IMR-90 (cell line): ENCODE measurements around the gene FAM124B. TPM values are rescaled to one million over a fixed set of nuclear protein-coding genes. Genes with fewer than 3 reads are reported as not detected.
A peak's percentile ranks its signal among the peaks of the same experiment; 100 is the strongest.

ENCODE experiments used
- ATAC-seq: fragments of 200-7000 bp; cut with Tn5 transposase; 2 replicates; pipeline ENCODE4 v1.9.1; 2020; ENCODE audit warnings: low read depth, mild to moderate bottlenecking, moderate library complexity
- BruUV-seq: library from RNA; stranded (reverse); fragments of 400-500 nt; replicated peaks from 2 replicates; lab custom pipeline; 2021; lab: Mats Ljungman, UMichigan
- CTCF ChIA-PET: fragments of 300-600 bp; formaldehyde crosslinking; extraction: SDS; loops from one replicate; lab custom pipeline; 2021; ENCODE audit warnings: antibody characterized with exemption; lab: Yijun Ruan, JAX
- POLR2A ChIA-PET: fragments of 300-600 bp; sonication (Branson Sonifier 250); formaldehyde crosslinking; loops from one replicate; lab custom pipeline; 2022; ENCODE audit warnings: antibody characterized with exemption; ENCODE audit not compliant: unreplicated experiment; lab: Charles Lee
- DNase-seq: peaks from one replicate; pipeline ENCODE4 v3.0.0; 2013
- H2AFZ ChIP-seq: replicated peaks from 2 replicates; pipeline ENCODE3; 2013; ENCODE audit warnings: low read length, mild to moderate bottlenecking; ENCODE audit not compliant: poor library complexity
- H2AK5ac ChIP-seq: 2 replicates; pipeline ENCODE4 v1.6.1; 2013; ENCODE audit warnings: low read depth, low read length, inconsistent platforms
- H2AK9ac ChIP-seq: replicated peaks from 2 replicates; pipeline ENCODE3; 2013; ENCODE audit warnings: mild to moderate bottlenecking, low read depth, low read length, moderate library complexity; ENCODE audit not compliant: poor library complexity
- H2BK120ac ChIP-seq: 2 replicates; pipeline ENCODE4 v1.6.1; 2013; ENCODE audit warnings: low read depth, low read length, inconsistent platforms
- H2BK15ac ChIP-seq: 3 replicates; pipeline ENCODE4 v1.6.1; 2013; ENCODE audit warnings: low read depth, low read length, inconsistent platforms
- H2BK20ac ChIP-seq: 2 replicates; pipeline ENCODE4 v1.6.1; 2013; ENCODE audit warnings: low read depth, mild to moderate bottlenecking, inconsistent platforms, low read length, moderate library complexity
- H2BK5ac ChIP-seq: 2 replicates; pipeline ENCODE4 v1.6.1; 2013; ENCODE audit warnings: mild to moderate bottlenecking, low read depth, low read length, inconsistent platforms; ENCODE audit not compliant: poor library complexity, severe bottlenecking
- H3K14ac ChIP-seq: replicated peaks from 2 replicates; pipeline ENCODE4 v1.6.1; 2013; ENCODE audit warnings: low read depth, low read length, inconsistent platforms
- H3K18ac ChIP-seq: 2 replicates; pipeline ENCODE4 v1.6.1; 2013; ENCODE audit warnings: low read depth, low read length, control low read depth
- H3K23ac ChIP-seq: 2 replicates; pipeline ENCODE4 v1.6.1; 2013; ENCODE audit warnings: low read depth, low read length, inconsistent platforms
- H3K27ac ChIP-seq: 2 replicates; pipeline ENCODE4 v1.5.1; 2013; ENCODE audit warnings: mild to moderate bottlenecking, control low read depth, low read length; ENCODE audit not compliant: insufficient read depth
- H3K27me3 ChIP-seq: 2 replicates; pipeline ENCODE4 v1.6.1; 2013; ENCODE audit warnings: low read length; ENCODE audit not compliant: control insufficient read depth, insufficient read depth
- H3K36me3 ChIP-seq: 2 replicates; pipeline ENCODE4 v1.6.1; 2013; ENCODE audit warnings: low read length, mixed read lengths; ENCODE audit not compliant: control insufficient read depth, insufficient read depth
- H3K4ac ChIP-seq: 2 replicates; pipeline ENCODE4 v1.6.1; 2013; ENCODE audit warnings: low read depth, low read length, inconsistent platforms
- H3K4me1 ChIP-seq: 2 replicates; pipeline ENCODE4 v1.6.1; 2013; ENCODE audit warnings: low read length, mixed read lengths; ENCODE audit not compliant: control insufficient read depth, insufficient read depth
- H3K4me2 ChIP-seq: 2 replicates; pipeline ENCODE4 v1.6.1; 2013; ENCODE audit warnings: low read depth, mild to moderate bottlenecking, control low read depth, low read length, moderate library complexity
- H3K4me3 ChIP-seq: 2 replicates; pipeline ENCODE4 v1.5.1; 2013; ENCODE audit warnings: low read depth, mild to moderate bottlenecking, control low read depth, low read length, moderate library complexity; ENCODE audit not compliant: insufficient read depth
- H3K56ac ChIP-seq: 2 replicates; pipeline ENCODE4 v1.6.1; 2013; ENCODE audit warnings: low read length, inconsistent platforms; ENCODE audit not compliant: insufficient read depth; ENCODE audit errors: extremely low read depth
- H3K79me1 ChIP-seq, 2 experiments: 2 replicates each; pipeline ENCODE4 v1.6.1; 2013; ENCODE audit warnings: low read length in 2 of 2, inconsistent platforms in 1 of 2, low read depth in 1 of 2
- H3K9ac ChIP-seq: 2 replicates; pipeline ENCODE4 v1.6.1; 2013; ENCODE audit warnings: low read depth, low read length, control low read depth
- H3K9me1 ChIP-seq: 2 replicates; pipeline ENCODE4 v1.6.1; 2013; ENCODE audit warnings: low read length, inconsistent platforms; ENCODE audit not compliant: insufficient read depth
- H3K9me3 ChIP-seq: 2 replicates; pipeline ENCODE4 v1.6.1; 2013; ENCODE audit warnings: low read length; ENCODE audit not compliant: control insufficient read depth, insufficient read depth
- H4K20me1 ChIP-seq: 2 replicates; pipeline ENCODE4 v1.6.1; 2013; ENCODE audit warnings: low read length, inconsistent platforms; ENCODE audit not compliant: insufficient read depth
- H4K5ac ChIP-seq: 2 replicates; pipeline ENCODE4 v1.6.1; 2013; ENCODE audit warnings: mild to moderate bottlenecking, low read depth, low read length, control low read depth
- H4K8ac ChIP-seq, 2 experiments: 2 replicates each; pipeline ENCODE4 v1.6.1; 2013; ENCODE audit warnings: low read depth in 2 of 2, low read length in 2 of 2, control low read depth in 1 of 2, inconsistent platforms in 1 of 2
- H4K91ac ChIP-seq: 2 replicates; pipeline ENCODE4 v1.6.1; 2013; ENCODE audit warnings: low read depth, low read length, inconsistent platforms; ENCODE audit not compliant: insufficient read depth
- CEBPB ChIP-seq: IDR thresholded peaks from 2 replicates; pipeline ENCODE4 v1.6.1; 2012; ENCODE audit warnings: low read depth, low read length, improper control_type of control experiment
- CHD1 ChIP-seq: IDR thresholded peaks from 2 replicates; pipeline ENCODE4 v1.6.1; 2012; ENCODE audit warnings: low read depth, low read length, improper control_type of control experiment
- FOS ChIP-seq: fragments of 150-350 bp; IDR thresholded peaks from 2 replicates; pipeline ENCODE4 v1.6.1; 2016; ENCODE audit warnings: low read depth, low read length
- MAFK ChIP-seq: IDR thresholded peaks from 2 replicates; pipeline ENCODE4 v1.6.1; 2012; ENCODE audit warnings: low read depth, low read length, improper control_type of control experiment
- MXI1 ChIP-seq: IDR thresholded peaks from 2 replicates; pipeline ENCODE4 v1.6.1; 2012; ENCODE audit warnings: low read depth, mild to moderate bottlenecking, low read length, moderate library complexity, borderline replicate concordance
- NFE2L2 ChIP-seq: fragments of 150-350 bp; IDR thresholded peaks from 2 replicates; pipeline ENCODE4 v1.6.1; 2016; ENCODE audit warnings: low read depth, mild to moderate bottlenecking, low read length
- POLR2A ChIP-seq: IDR thresholded peaks from 2 replicates; pipeline ENCODE4 v1.6.1; 2012; ENCODE audit warnings: mild to moderate bottlenecking, low read depth, low read length
- RAD21 ChIP-seq: IDR thresholded peaks from 2 replicates; pipeline ENCODE4 v1.6.1; 2012; ENCODE audit warnings: low read length, improper control_type of control experiment
- RCOR1 ChIP-seq: IDR thresholded peaks from 2 replicates; pipeline ENCODE4 v1.6.1; 2012; ENCODE audit warnings: mild to moderate bottlenecking, low read length, improper control_type of control experiment; ENCODE audit not compliant: insufficient replicate concordance
- RFX5 ChIP-seq: IDR thresholded peaks from 2 replicates; pipeline ENCODE4 v1.8.0; 2012; ENCODE audit warnings: low read depth, mild to moderate bottlenecking, low read length, moderate library complexity
- dilution Hi-C: fragments of 300-500 bp; cut with HindIII; formaldehyde crosslinking; loops from one replicate; pipeline ENCODE4 v1.14.3; 2018; ENCODE audit warnings: low sequenced_read_pairs; ENCODE audit not compliant: unreplicated experiment
- in situ Hi-C: fragments of 300-500 bp; cut with MboI; formaldehyde crosslinking; loops from 3 replicates; pipeline ENCODE4 v1.14.3; 2019; ENCODE audit warnings: low sequenced_read_pairs, inconsistent platforms, mixed read lengths
- intact Hi-C: fragments of 100-400 bp; cut with micrococcal nuclease; formaldehyde crosslinking; loops from 2 replicates; pipeline ENCODE4 v1.10.0; 2022
- polyA plus RNA-seq, 3 experiments: library from polyadenylated mRNA; depleted of rRNA; stranded (reverse); fragments of >200 nt; gene quantifications; 2 replicates each; pipeline ENCODE4 v1.2.3, GENCODE V29; 2012; ENCODE audit warnings: low replicate concordance in 1 of 3
- total RNA-seq: library from RNA; depleted of rRNA; stranded (reverse); fragments of >200 nt; gene quantifications from 2 replicates; pipeline ENCODE4 v1.2.3, GENCODE V29; 2012
- TF ChIP-seq, protein P1 (sequence below): fragments of 150-350 bp; IDR thresholded peaks from 2 replicates; pipeline ENCODE4 v1.6.1; 2017; ENCODE audit warnings: mild to moderate bottlenecking, antibody characterized with exemption, low read length, low read depth
- TF ChIP-seq, protein P2 (sequence below): fragments of 150-350 bp; IDR thresholded peaks from 2 replicates; pipeline ENCODE4 v1.6.1; 2016; ENCODE audit warnings: low read depth, mild to moderate bottlenecking, low read length, moderate library complexity, borderline replicate concordance

FAM124B gene
- total and polyA plus RNA-seq, 2 of the 4 experiments (the other 2 are of a cell fraction) = not detected

DNA sequence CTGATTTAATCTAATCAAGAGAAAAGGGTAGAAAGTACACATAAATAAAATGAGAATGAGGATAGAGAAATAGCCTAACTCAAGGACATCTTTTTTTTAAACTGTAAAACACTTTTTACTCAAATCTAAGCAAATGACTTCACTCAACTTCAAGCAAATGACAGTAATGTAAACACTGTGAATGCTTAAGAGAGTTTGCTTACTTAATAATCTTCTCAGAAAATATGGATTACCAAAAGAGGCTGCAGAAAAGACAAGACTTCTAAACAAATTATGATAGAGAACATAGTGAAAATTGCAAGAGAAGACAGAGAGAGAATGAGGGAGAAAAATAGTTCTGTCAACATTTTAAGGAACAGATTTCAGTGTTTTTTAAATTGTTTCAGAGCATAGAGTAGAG, 52.5 kb downstream of the FAM124B start:
- H3K56ac ChIP-seq = no peak overlapping the region
- H2AFZ ChIP-seq = no peak overlapping the region
- no peaks in the 10 kb centered on the region for H4K20me1 ChIP-seq
- no peak overlapping the region for H2BK120ac ChIP-seq
- no peak overlapping the region for H3K14ac ChIP-seq
- no peak overlapping the region for H3K4ac ChIP-seq
- POLR2A ChIA-PET = no interaction called here
- no peaks in the 10 kb centered on the region for H3K9me1 ChIP-seq
- peaks cover under 1% of the 10 kb centered on the region for H3K27me3 ChIP-seq
- ATAC-seq (peak; percentile 44), DNase-seq (peak; percentile 27)
- no peak overlapping the region for H3K23ac ChIP-seq
- peaks cover 5% of the 10 kb centered on the region; the same call in 1 of the 2 replicates for H3K4me1 ChIP-seq
- peak overlapping the region; percentile 22; the same call in 1 of the 2 replicates for H3K27ac ChIP-seq
- intact Hi-C loops (no loop called here), dilution Hi-C loops (no loop called here), in situ Hi-C loops (no loop called here)
- H3K18ac ChIP-seq = no peak overlapping the region; the same call in 1 of the 2 replicates
- no peak overlapping the region for H2BK20ac ChIP-seq
- H2BK5ac ChIP-seq = no peak overlapping the region
- no peaks in the 10 kb centered on the region for H3K79me1 ChIP-seq
- TF ChIP-seq RFX5 (no peak), CEBPB (no peak), CHD1 (no peak), MAFK (no peak), POLR2A (no peak), RCOR1 (no peak), RAD21 (no peak), NFE2L2 (no peak), MXI1 (no peak), FOS (no peak)
- TF ChIP-seq, protein P1, sequence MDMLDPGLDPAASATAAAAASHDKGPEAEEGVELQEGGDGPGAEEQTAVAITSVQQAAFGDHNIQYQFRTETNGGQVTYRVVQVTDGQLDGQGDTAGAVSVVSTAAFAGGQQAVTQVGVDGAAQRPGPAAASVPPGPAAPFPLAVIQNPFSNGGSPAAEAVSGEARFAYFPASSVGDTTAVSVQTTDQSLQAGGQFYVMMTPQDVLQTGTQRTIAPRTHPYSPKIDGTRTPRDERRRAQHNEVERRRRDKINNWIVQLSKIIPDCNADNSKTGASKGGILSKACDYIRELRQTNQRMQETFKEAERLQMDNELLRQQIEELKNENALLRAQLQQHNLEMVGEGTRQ = no peak
- TF ChIP-seq, protein P2, sequence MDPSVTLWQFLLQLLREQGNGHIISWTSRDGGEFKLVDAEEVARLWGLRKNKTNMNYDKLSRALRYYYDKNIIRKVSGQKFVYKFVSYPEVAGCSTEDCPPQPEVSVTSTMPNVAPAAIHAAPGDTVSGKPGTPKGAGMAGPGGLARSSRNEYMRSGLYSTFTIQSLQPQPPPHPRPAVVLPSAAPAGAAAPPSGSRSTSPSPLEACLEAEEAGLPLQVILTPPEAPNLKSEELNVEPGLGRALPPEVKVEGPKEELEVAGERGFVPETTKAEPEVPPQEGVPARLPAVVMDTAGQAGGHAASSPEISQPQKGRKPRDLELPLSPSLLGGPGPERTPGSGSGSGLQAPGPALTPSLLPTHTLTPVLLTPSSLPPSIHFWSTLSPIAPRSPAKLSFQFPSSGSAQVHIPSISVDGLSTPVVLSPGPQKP = no peak
- H3K9me3 ChIP-seq = no peaks in the 10 kb centered on the region
- no peak overlapping the region for H2AK9ac ChIP-seq
- H3K4me3 ChIP-seq = no peak overlapping the region
- H4K91ac ChIP-seq = no peak overlapping the region
- H3K4me2 ChIP-seq = peak overlapping the region; percentile 30; the same call in 1 of the 2 replicates
- no peak overlapping the region for H3K9ac ChIP-seq
- peak overlapping the region; percentile 49; the same call in 1 of the 2 replicates for H4K5ac ChIP-seq
- CTCF ChIA-PET = no interaction called here
- H2BK15ac ChIP-seq = no peak overlapping the region
- no TSS peak for BruUV-seq
- H4K8ac ChIP-seq = no peak overlapping the region
- H3K36me3 ChIP-seq = no peaks in the 10 kb centered on the region
- H2AK5ac ChIP-seq = no peak overlapping the region
